ENCODE measurements around the gene CDK15.
A peak's percentile ranks its signal among the peaks of the same experiment; 100 is the strongest.

Gene CDK15

GRCh38 chr2:201855356-201855755 lies 49.0 kb downstream of the CDK15 start:
- no peak for DNase-seq
- in situ Hi-C loops (cut with MboI; ENCODE audit: low pct_unique_long_range_greater_than_20kb, low sequenced_read_pairs), result no loop called here

GRCh38 chr2:201857326-201857725 lies 51.0 kb downstream of the CDK15 start:
- in situ Hi-C loops (cut with MboI; ENCODE audit: low pct_unique_long_range_greater_than_20kb, low sequenced_read_pairs), result no loop called here

GRCh38 chr2:201858281-201859184 lies 52.2 kb downstream of the CDK15 start:
- in situ Hi-C loops (cut with MboI; ENCODE audit: low pct_unique_long_range_greater_than_20kb, low sequenced_read_pairs), result no loop called here
- peak; percentile 68 for DNase-seq

More at GRCh38 chr2:201857326-201857725, 51.0 kb downstream of the CDK15 start:
- no peak for DNase-seq

GRCh38 chr2:201859949-201860348 lies 53.6 kb downstream of the CDK15 start:
- no peak for DNase-seq
- in situ Hi-C loops (cut with MboI; ENCODE audit: low pct_unique_long_range_greater_than_20kb, low sequenced_read_pairs), result no loop called here

GRCh38 chr2:201860636-201861066 lies 54.3 kb downstream of the CDK15 start:
- in situ Hi-C loops (cut with MboI; ENCODE audit: low pct_unique_long_range_greater_than_20kb, low sequenced_read_pairs), result no loop called here
- peak; percentile 82 for DNase-seq

GRCh38 chr2:201862843-201863242 lies 56.5 kb downstream of the CDK15 start:
- in situ Hi-C loops (cut with MboI; ENCODE audit: low pct_unique_long_range_greater_than_20kb, low sequenced_read_pairs), result no loop called here
- DNase-seq, result no peak

- in situ Hi-C loops (cut with MboI; ENCODE audit: low pct_unique_long_range_greater_than_20kb, low sequenced_read_pairs), result no loop called here
- DNase-seq, result no peak
Observed at GRCh38 chr2:201866643-201867473, 60.5 kb downstream of the CDK15 start.

GRCh38 chr2:201871471-201871870 lies 65.1 kb downstream of the CDK15 start:
- in situ Hi-C loops (cut with MboI; ENCODE audit: low pct_unique_long_range_greater_than_20kb, low sequenced_read_pairs), result no loop called here
- no peak for DNase-seq

- DNase-seq, result no peak
- in situ Hi-C loops (cut with MboI; ENCODE audit: low pct_unique_long_range_greater_than_20kb, low sequenced_read_pairs), result no loop called here
Observed at GRCh38 chr2:201872591-201872990, 66.3 kb downstream of the CDK15 start.

- DNase-seq, result peak; percentile 75
- in situ Hi-C loops (cut with MboI; ENCODE audit: low pct_unique_long_range_greater_than_20kb, low sequenced_read_pairs), result no loop called here
Observed at GRCh38 chr2:201879996-201880395, 73.7 kb downstream of the CDK15 start.

- in situ Hi-C loops (cut with MboI; ENCODE audit: low pct_unique_long_range_greater_than_20kb, low sequenced_read_pairs), result no loop called here
- peak; percentile 90 for DNase-seq
Observed at GRCh38 chr2:201880579-201880978, 74.2 kb downstream of the CDK15 start.

GRCh38 chr2:201880993-201881611 lies 74.8 kb downstream of the CDK15 start:
- DNase-seq, result no peak
- in situ Hi-C loops (cut with MboI; ENCODE audit: low pct_unique_long_range_greater_than_20kb, low sequenced_read_pairs), result no loop called here

- no peak for DNase-seq
- in situ Hi-C loops (cut with MboI; ENCODE audit: low pct_unique_long_range_greater_than_20kb, low sequenced_read_pairs), result no loop called here
Observed at GRCh38 chr2:201881741-201882140, 75.4 kb downstream of the CDK15 start.

GRCh38 chr2:201882353-201883090 lies 76.2 kb downstream of the CDK15 start:
- in situ Hi-C loops (cut with MboI; ENCODE audit: low pct_unique_long_range_greater_than_20kb, low sequenced_read_pairs), result no loop called here
- DNase-seq, result peak; percentile 78

GRCh38 chr2:201883606-201884369 lies 77.5 kb downstream of the CDK15 start:
- in situ Hi-C loops (cut with MboI; ENCODE audit: low pct_unique_long_range_greater_than_20kb, low sequenced_read_pairs), result no loop called here
- no peak for DNase-seq

GRCh38 chr2:201886504-201886903 lies 80.2 kb downstream of the CDK15 start:
- in situ Hi-C loops (cut with MboI; ENCODE audit: low pct_unique_long_range_greater_than_20kb, low sequenced_read_pairs), result no loop called here
- DNase-seq, result no peak

GRCh38 chr2:201887773-201888425 lies 81.6 kb downstream of the CDK15 start:
- no peak for DNase-seq
- in situ Hi-C loops (cut with MboI; ENCODE audit: low pct_unique_long_range_greater_than_20kb, low sequenced_read_pairs), result no loop called here

- no peak for DNase-seq
- in situ Hi-C loops (cut with MboI; ENCODE audit: low pct_unique_long_range_greater_than_20kb, low sequenced_read_pairs), result no loop called here
Observed at GRCh38 chr2:201888426-201888800, 82.1 kb downstream of the CDK15 start.
